ENCODE measurements around the gene CYTH2.

DNA sequence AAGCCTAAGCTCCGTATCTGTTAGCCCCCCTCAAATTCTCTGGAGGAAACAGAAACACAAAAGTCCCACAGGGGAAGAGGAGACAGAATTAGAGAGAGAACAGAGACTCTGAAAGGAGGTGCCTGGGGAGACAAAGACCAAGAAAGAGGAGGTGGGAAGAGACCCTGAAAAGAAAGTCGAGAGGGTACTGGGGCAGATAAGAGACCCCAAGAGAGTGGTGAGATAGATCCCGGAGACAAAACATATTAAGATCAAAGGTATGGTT lies 24.3 kb upstream of the CYTH2 start:
- TF ChIP-seq, protein P1, sequence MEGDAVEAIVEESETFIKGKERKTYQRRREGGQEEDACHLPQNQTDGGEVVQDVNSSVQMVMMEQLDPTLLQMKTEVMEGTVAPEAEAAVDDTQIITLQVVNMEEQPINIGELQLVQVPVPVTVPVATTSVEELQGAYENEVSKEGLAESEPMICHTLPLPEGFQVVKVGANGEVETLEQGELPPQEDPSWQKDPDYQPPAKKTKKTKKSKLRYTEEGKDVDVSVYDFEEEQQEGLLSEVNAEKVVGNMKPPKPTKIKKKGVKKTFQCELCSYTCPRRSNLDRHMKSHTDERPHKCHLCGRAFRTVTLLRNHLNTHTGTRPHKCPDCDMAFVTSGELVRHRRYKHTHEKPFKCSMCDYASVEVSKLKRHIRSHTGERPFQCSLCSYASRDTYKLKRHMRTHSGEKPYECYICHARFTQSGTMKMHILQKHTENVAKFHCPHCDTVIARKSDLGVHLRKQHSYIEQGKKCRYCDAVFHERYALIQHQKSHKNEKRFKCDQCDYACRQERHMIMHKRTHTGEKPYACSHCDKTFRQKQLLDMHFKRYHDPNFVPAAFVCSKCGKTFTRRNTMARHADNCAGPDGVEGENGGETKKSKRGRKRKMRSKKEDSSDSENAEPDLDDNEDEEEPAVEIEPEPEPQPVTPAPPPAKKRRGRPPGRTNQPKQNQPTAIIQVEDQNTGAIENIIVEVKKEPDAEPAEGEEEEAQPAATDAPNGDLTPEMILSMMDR (IDR thresholded peaks at IDR 0.05; ENCODE audit: low read depth, low read length, poor library complexity, severe bottlenecking) = no peak
- TF ChIP-seq EZH2phosphoT487 (IDR thresholded peaks at IDR 0.05; ENCODE audit: borderline replicate concordance, low read length) = no peak

All from DOHH2 (cell line).